Myocyte (in vitro differentiated cells): ENCODE measurements around the gene IL4R. TPM values are rescaled to one million over a fixed set of nuclear protein-coding genes. Genes with fewer than 3 reads are reported as not detected.
"Not testable (repeated sequence)": the region's sequence is repeated elsewhere in the genome, so short reads cannot be mapped to it uniquely, and the experiment has no call there.

Experiments
- DNase-seq: peaks from one replicate; pipeline ENCODE4 v3.0.0-alpha.2; 2012; ENCODE audit warnings: low read depth
- total RNA-seq: library from RNA; depleted of rRNA; stranded (reverse); fragments of >200 nt; gene quantifications from 2 replicates; pipeline ENCODE4 v1.2.3, GENCODE V29; 2014

The IL4R gene
- total RNA-seq, 1 donor from 2014 or later = 9.4 TPM

- no peak for DNase-seq
Measured at GRCh38 chr16:27377666-27378485, 64.1 kb downstream of the IL4R start.

DNA sequence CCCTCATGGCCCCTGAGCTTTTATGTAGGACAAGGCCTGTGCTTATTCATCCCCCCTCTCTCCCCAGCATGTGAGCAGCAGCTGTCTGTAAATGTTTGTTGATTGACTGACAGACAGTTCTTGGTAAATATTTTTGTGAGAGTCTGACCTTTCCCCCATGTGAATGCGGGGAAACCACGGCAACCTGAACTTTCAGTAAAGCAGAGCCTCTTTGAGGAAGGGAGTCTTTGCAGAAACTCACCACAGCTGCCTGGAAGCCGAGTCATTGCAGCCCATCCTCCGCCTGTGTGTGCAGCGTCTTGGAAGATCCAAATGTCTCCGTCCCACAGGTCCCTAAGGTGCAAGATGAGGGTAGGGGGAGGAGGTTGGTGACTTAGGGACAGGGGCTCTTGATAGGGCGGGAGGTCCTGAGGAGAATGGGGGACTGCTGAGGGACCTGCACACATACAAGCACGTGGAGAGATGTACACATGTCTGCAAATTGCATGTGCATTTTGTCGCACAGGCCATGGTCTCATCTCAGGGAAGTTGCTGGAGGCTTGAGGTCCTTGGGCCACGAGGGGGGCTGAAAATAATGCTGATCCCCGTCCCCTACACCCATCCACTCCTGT lies 65.2 kb downstream of the IL4R start:
- DNase-seq = no peak

DNA sequence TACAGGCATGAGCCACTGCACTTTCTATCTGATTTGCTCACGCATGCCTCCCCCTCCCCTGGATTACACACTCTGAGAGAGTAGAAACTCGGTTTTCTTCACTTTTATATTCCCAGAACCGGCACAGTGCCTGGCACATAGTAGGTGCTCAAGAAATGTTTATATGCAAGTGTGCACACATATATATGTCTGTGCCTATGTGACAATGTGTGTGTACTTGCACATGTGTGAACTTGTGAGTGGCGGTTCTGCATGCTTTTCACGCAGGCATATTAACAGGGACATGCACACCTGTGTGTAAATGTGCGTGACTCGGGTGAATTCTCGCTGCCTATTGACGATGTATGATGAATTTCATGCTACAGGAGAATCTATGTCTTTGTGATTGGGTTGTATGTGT lies 66.1 kb downstream of the IL4R start:
- DNase-seq = no peak

DNA sequence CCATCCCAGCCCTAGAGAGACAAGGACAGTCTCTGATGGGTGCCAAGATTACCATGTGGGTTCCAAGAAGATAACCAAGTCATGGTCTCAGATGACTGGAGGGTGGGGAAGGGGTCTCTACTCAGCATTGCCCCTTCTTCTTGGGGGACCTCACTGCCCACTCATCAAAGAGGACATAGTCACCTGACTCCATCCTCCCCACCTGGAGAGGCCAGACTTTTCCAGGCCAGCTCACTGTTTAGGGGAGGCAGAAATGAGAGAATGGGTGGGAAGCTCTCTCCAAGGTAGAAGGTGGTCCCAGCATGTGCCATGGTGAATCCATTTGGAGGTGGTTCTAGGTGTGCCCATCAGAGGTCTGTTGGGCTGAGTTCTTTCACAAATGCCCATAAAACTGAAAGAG lies 67.5 kb downstream of the IL4R start:
- no peak for DNase-seq

DNA sequence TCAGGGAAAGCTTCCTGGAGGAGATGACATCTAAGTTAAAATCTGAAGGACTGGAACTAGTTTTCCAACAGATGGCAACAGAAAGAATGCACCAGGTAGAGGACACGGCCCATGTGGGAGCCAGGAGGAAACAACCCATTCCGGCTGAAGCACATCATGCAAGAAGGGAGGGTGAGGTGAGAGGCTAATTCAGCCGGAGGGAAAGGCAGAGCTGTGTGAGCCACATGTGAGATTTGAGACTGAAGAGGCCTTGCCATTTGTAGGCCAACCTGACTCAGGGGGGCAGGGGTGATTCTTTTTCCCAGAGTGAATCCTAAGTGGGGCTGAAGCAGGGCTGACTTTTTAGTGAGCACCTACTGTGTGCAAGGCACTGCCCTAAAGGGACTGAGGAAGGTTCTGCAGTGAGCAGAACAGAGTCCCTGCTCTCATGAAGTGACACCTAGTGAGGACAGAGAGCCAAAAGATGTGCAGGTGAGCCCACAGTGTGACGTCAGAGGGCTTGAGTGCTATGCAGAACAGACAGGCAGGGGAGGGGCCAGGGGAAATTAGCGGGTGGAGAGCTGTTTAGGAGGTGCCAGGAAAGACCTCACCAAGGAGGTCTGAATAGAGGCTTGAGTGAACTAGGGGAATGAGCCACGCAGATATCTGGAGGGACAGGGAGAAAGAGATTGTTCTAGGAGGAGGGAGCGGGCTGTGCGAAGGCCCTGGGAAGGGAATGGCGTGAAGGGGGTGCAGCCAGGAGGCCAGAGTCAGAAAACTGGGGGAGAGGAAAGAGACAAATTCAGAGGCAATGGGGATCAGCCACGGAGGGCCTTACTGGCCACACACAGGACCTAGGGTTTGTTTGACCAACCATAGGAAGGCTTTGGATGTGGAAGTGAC lies 68.4 kb downstream of the IL4R start:
- no peak for DNase-seq

- DNase-seq = no peak
Measured at GRCh38 chr16:27383556-27384243, 69.9 kb downstream of the IL4R start.

DNA sequence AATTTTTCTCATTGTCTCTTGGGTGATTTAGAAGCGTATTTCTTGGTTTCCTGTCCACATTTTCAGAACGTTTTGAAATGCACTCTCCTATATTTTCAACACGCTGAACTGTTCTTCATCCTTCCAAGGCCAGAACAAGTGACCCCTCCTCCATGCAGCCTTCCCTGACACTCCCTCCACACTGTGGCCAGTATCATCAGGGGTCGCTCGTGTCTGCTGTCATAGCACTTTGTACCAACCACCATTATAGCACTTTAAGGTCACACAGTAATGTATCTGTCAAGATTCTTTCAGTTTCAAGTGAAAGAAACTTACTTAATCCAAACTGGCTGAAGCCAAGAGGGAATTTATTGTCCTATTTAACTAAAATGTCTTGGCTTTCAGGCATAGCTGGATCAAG lies 70.7 kb downstream of the IL4R start:
- DNase-seq = no peak

GRCh38 chr16:27385398-27385797 lies 71.6 kb downstream of the IL4R start:
- no peak for DNase-seq

GRCh38 chr16:27386674-27387073 lies 72.9 kb downstream of the IL4R start:
- DNase-seq = no peak

- peak; percentile 16 for DNase-seq
Measured at GRCh38 chr16:27387724-27388123, 74.0 kb downstream of the IL4R start.

DNA sequence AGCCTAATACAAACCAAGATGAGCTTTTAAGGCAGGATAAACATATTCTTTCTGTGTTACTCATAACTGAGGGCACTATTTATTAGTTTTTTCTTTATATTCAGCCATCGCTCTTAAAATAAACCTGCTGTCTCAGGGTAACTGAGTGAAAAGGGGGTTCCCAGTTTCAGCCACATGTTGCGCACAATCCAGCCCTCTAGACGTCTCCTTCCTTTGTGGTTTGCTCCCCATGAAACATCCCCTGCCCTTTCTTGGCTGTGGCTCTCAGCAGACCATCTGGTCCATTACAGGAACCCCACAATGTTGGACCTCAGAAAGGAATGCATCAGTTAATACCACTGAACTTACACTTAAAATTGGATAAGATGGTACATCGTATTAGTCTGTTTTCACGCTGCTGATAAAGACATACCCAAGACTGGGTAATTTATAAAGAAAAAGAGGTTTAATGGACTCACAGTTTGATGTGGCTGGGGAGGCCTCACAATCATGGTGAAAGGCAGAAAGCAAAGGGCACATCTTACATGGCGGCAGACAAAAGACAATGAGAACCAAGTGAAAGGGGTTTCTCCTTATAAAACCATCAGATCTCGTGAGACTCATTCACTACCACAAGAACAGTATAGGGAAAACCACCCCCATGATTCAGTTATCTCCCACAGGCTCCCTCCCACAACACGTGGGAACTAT lies 75.6 kb downstream of the IL4R start:
- no peak for DNase-seq

- no peak for DNase-seq
Measured at GRCh38 chr16:27390151-27390550, 76.4 kb downstream of the IL4R start.

DNA sequence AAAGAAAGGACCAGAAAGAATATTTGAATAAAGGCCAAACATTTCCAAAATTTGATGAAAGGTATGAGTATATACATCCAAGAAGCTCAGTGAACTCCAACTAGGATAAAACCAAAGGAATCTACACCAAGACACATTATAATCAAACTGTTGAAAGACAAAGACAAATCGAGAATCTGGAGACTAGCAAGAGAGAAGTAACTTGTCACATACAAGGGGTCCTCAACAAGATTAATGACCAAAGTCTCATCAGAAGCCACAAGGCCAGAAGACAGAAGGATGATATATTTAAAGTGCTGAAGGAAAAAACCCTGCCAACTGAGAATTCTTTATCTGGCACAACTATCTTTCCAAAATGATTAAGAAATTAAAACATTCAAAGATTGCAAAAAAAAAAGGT lies 78.9 kb downstream of the IL4R start:
- DNase-seq = no peak

- DNase-seq = no peak
Measured at GRCh38 chr16:27394516-27394915, 80.7 kb downstream of the IL4R start.

DNA sequence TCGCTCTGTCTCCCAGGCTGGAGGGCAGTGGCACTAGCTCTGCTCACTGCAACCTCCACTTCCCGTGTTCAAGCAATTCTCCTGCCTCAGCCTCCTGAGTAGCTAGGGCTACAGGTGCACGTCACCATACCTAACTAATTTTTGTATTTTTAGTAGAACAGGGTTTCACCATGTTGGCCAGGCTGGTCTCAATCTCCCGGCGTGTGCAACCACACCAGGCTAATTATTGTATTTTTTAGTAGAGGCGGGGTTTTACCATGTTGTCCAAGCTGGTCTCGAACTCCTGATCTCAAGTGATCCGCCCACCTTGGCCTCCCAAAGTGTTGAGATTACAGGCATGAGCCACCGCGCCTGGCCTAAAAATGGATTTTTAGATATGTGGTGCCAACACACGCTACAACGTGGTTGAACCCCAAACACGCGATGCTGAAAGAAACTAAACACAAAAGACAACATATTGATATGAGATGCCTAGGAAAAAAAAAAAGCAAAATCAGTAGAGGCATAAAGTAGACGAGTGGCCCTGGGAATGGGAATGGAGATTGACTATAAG lies 84.6 kb downstream of the IL4R start:
- not testable (repeated sequence) for DNase-seq

DNA sequence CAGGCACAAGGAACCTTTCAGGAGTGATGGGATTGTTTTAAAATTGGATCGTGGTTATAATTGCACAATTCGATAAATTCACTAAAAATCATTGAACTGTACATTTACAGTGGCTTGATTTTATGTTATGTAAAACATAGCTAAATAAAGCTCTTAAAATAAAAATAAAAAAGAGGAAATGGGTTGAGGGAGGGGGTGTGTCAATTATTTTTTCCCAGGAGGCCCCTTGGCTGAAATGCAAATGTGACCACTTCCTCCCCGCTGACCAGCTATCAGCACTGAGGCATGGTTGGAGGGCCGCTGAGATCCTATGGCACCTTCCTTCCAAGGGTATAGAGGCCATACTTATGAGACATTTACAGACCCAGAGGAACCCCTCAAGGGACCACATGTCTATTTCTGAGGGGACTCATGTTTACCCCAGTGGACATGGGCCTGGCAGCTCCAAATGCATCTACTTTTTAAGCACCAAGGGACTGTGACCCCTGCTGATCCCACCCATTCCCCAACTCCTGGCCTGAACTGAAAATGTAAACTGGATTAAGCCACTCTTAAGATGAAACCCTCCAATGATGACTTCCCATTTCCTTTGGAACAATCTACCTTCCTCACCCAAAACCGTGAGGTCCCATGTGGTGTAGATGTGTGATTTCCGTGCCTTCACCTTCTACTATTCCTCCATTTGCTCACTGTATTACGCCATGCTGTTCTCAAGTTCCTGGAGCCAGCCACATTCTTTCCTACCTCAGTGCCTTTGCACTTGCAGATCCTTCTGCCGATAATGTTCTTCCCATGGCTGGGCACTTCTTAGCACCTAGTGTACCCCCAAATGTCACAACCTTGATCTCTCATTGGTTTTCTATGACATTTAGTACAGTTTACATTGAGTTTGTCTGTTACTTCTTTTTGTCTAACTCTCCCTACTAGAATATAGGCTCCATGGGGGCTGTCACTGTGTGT lies 85.4 kb downstream of the IL4R start:
- DNase-seq = no peak

- DNase-seq = no peak
Measured at GRCh38 chr16:27399969-27400368, 86.2 kb downstream of the IL4R start.

GRCh38 chr16:27400751-27401620 lies 87.2 kb downstream of the IL4R start:
- DNase-seq = peak; percentile 67
